ENCODE measurements around the gene SRD5A3. TPM values are rescaled to one million over a fixed set of nuclear protein-coding genes. Genes with fewer than 3 reads are reported as not detected.

Gene SRD5A3
- total and polyA plus RNA-seq, 9 of the 15 experiments (the other 6 are each of a cell fraction or from before 2014, with no cell fraction given), result 2.5 to 37.0 (median 13.3) TPM

DNA sequence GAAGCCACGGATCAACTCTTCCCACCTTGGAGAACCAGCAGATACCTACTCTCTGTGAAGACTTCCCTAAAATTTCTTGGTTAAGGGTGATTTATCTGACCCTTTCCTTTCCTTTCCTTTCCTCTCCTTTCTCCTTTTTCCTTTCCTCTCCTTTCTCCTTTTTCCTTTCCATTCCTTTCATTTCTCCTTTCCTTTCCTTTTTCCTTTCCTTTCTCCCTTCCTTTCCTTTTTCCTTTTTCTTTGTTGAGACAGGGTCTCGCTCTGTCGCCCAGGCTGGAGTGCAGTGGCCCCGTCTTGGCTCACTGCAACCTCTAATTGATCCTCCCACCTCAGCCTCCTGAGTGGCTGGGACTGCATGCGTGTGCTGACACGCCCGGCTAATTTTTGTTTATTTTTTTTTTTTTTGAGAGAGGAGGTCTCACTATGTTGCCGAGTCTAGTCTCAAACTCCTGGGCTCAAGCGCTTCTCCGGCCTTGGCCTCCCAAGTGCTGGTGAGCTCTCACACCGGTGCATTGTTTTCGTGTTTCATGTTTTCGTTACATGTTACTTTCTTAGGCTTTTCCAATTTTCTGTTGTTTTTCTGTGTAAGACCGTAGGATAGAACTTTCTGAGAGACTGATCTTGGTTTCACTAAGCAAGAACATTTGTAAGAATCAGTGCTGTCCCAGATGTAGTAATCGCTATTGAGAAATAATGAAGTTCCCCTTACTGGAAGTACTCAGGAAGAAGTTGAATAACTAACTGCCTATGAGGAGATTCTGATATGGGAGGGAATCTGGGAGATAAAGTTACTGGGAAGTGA lies 51.7 kb downstream of the SRD5A3 start (continued):
- TF ChIP-seq ILF3 (IDR thresholded peaks at IDR 0.05; ENCODE audit: borderline replicate concordance) (no peak; the same call in 1 of the 2 replicates), COPS2 (conservative IDR thresholded peaks at IDR 0.05) (no peak), ZNF707 (CRISPR knock-in tag; conservative IDR thresholded peaks at IDR 0.05) (no peak), PCBP1 (IDR thresholded peaks at IDR 0.05; ENCODE audit: low read depth, low read length, poor library complexity, severe bottlenecking) (no peak), SMARCE1 (IDR thresholded peaks at IDR 0.05) (peak; percentile 68), SMARCA5 (IDR thresholded peaks at IDR 0.05) (peak; percentile 76; the same call in 1 of the 2 replicates), PHB (CRISPR knock-in tag; IDR thresholded peaks at IDR 0.05) (no peak), TOE1 (IDR thresholded peaks at IDR 0.05; ENCODE audit: borderline replicate concordance) (no peak; the same call in 1 of the 2 replicates), TOE1 (CRISPR knock-in tag; IDR thresholded peaks at IDR 0.05; ENCODE audit: borderline replicate concordance, low read depth) (no peak), HDAC6 (IDR thresholded peaks at IDR 0.05; ENCODE audit: low read depth, low read length) (no peak), ZFP30 (CRISPR knock-in tag; IDR thresholded peaks at IDR 0.05; ENCODE audit: borderline replicate concordance) (no peak), RBM17 (IDR thresholded peaks at IDR 0.05; ENCODE audit: borderline replicate concordance, low read depth, low read length) (no peak), GATAD2A (IDR thresholded peaks at IDR 0.05) (no peak), MTA1 (IDR thresholded peaks at IDR 0.05; ENCODE audit: borderline replicate concordance) (peak; percentile 72; the same call in 1 of the 2 replicates), POLR2B (IDR thresholded peaks at IDR 0.05; ENCODE audit: low read depth, partially characterized antibody) (peak; percentile 24)
- TF ChIP-seq, protein P1, sequence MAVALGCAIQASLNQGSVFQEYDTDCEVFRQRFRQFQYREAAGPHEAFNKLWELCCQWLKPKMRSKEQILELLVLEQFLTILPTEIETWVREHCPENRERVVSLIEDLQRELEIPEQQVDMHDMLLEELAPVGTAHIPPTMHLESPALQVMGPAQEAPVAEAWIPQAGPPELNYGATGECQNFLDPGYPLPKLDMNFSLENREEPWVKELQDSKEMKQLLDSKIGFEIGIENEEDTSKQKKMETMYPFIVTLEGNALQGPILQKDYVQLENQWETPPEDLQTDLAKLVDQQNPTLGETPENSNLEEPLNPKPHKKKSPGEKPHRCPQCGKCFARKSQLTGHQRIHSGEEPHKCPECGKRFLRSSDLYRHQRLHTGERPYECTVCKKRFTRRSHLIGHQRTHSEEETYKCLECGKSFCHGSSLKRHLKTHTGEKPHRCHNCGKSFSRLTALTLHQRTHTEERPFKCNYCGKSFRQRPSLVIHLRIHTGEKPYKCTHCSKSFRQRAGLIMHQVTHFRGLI (CRISPR knock-in tag; IDR thresholded peaks at IDR 0.05), result no peak
- TF ChIP-seq, protein P2, sequence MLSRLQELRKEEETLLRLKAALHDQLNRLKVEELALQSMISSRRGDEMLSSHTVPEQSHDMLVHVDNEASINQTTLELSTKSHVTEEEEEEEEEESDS (CRISPR knock-in tag; IDR thresholded peaks at IDR 0.05), result no peak
- TF ChIP-seq, protein P3, sequence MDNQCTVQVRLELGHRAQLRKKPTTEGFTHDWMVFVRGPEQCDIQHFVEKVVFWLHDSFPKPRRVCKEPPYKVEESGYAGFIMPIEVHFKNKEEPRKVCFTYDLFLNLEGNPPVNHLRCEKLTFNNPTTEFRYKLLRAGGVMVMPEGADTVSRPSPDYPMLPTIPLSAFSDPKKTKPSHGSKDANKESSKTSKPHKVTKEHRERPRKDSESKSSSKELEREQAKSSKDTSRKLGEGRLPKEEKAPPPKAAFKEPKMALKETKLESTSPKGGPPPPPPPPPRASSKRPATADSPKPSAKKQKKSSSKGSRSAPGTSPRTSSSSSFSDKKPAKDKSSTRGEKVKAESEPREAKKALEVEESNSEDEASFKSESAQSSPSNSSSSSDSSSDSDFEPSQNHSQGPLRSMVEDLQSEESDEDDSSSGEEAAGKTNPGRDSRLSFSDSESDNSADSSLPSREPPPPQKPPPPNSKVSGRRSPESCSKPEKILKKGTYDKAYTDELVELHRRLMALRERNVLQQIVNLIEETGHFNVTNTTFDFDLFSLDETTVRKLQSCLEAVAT (IDR thresholded peaks at IDR 0.05), result peak; percentile 84 to 93
- TF ChIP-seq, protein P4, sequence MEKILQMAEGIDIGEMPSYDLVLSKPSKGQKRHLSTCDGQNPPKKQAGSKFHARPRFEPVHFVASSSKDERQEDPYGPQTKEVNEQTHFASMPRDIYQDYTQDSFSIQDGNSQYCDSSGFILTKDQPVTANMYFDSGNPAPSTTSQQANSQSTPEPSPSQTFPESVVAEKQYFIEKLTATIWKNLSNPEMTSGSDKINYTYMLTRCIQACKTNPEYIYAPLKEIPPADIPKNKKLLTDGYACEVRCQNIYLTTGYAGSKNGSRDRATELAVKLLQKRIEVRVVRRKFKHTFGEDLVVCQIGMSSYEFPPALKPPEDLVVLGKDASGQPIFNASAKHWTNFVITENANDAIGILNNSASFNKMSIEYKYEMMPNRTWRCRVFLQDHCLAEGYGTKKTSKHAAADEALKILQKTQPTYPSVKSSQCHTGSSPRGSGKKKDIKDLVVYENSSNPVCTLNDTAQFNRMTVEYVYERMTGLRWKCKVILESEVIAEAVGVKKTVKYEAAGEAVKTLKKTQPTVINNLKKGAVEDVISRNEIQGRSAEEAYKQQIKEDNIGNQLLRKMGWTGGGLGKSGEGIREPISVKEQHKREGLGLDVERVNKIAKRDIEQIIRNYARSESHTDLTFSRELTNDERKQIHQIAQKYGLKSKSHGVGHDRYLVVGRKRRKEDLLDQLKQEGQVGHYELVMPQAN (IDR thresholded peaks at IDR 0.05; ENCODE audit: borderline replicate concordance), result peak; percentile 82
- TF ChIP-seq, protein P5, sequence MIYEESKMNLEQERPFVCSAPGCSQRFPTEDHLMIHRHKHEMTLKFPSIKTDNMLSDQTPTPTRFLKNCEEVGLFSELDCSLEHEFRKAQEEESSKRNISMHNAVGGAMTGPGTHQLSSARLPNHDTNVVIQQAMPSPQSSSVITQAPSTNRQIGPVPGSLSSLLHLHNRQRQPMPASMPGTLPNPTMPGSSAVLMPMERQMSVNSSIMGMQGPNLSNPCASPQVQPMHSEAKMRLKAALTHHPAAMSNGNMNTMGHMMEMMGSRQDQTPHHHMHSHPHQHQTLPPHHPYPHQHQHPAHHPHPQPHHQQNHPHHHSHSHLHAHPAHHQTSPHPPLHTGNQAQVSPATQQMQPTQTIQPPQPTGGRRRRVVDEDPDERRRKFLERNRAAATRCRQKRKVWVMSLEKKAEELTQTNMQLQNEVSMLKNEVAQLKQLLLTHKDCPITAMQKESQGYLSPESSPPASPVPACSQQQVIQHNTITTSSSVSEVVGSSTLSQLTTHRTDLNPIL (CRISPR knock-in tag; IDR thresholded peaks at IDR 0.05), result no peak
- TF ChIP-seq, protein P6, sequence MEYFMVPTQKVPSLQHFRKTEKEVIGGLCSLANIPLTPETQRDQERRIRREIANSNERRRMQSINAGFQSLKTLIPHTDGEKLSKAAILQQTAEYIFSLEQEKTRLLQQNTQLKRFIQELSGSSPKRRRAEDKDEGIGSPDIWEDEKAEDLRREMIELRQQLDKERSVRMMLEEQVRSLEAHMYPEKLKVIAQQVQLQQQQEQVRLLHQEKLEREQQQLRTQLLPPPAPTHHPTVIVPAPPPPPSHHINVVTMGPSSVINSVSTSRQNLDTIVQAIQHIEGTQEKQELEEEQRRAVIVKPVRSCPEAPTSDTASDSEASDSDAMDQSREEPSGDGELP (CRISPR knock-in tag; IDR thresholded peaks at IDR 0.05; ENCODE audit: borderline replicate concordance), result no peak
